ENCODE measurements around the gene NPLOC4.
"Not testable (repeated sequence)": the region's sequence is repeated elsewhere in the genome, so short reads cannot be mapped to it uniquely, and the experiment has no call there.

NPLOC4 gene

DNA sequence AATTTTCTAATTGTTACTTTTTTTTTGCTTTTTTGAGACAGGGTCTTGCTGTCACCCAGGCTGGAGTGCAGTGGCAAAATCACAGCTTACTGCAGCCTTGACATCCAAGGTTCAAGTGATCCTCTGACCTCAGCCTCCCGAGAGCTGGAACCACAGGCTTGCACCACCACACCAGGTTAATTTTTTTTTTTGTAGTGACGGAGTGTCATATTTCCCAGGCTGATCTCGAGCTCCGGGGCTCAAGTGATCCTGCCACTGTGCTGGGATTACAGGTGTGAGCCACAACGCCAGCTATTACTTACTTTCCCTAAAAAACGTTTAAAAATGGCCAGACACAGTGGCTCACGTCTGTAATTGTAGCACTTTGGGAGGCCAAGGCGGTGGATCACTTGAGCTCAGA is 6.6 kb downstream of the NPLOC4 start:
- DNase-seq = no peak

DNA sequence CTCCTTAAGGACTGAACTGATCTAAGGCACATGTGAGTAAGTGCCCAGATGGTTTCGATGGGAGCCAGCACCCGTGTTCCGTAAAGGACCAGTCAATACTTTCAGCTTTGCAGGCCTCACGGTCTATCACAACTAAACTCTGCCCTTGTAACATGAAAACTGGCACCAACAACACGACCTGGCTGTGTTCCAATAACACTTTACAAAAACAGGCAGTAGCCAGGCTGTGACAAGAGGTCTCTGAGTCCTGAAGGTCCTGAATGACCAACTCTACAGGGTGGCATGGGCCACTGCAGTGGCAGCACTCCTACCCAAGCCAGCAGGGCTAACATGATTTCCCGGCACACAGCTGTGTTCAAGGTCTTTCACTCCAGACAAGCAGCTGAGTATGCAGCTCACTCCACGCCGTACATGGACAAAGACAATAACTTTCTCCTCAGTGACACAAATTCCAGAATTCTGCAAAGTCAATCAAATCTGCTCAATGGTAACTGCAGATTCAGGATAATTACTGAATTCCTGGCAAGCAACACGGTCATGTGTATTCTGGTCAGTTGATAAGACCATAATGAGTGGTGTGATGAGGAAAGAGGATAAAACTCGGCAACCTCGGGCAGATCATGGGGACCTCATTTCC is 15.3 kb downstream of the NPLOC4 start:
- DNase-seq = no peak

DNA sequence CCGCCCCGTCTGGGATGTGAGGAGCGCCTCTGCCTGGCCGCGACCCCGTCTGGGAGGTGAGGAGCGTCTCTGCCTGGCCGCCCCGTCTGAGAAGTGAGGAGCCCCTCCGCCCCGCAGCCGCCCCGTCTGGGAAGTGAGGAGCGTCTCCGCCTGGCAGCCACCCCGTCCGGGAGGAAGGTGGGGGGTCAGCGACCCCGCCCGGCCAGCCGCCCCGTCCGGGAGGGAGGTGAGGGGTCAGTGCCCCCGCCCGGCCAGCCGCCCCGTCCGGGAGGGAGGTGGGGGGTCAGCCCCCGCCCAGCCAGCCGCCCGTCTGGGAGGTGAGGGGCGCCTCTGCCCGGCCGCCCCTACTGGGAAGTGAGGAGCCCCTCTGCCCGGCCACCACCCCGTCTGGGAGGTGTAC is 18.6 kb downstream of the NPLOC4 start:
- not testable (repeated sequence) for DNase-seq

DNA sequence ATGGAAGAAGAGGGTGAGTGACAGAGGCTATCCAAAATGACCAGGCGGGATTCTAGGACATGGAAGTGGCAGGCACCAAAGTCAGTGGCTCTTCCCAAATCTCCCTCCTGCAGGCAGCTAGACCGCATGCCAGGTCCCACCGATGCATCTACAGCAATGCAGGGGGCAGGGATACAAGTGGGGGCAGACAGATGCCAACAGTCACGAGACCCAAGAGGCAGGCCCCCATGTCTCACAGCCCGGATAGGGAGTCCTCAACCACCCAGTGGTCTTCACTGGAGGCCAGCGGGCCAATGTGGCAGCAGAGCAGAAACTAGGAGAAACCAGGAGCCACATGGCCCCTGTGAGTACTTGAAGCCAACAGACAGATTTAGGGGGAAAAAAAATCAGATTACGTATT is 20.0 kb downstream of the NPLOC4 start:
- DNase-seq = no peak

DNA sequence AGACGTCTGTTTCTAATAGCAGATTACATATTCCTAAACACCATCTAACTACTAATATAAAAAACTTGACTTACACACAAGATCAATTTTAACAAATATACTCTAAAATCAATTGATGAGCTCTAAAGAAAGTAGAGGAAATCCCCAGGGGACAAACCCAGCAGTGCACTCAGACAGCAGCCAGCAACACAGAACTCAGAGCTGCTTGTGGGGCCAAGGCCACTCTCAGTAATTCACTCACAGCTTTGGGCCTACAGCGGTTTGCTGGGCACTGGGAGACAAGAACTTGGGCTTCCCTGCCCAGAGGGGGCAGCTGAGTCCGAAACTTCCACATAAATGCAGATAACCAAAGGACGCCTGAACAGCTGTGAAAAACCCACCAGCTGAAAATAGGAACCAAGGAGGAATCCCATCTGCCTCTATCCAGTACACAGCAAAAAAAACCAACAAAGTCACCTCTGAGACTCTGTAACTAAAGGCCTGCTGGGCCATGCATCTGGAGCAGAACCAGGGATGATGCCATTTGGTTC is 21.4 kb downstream of the NPLOC4 start:
- DNase-seq = no peak

DNA sequence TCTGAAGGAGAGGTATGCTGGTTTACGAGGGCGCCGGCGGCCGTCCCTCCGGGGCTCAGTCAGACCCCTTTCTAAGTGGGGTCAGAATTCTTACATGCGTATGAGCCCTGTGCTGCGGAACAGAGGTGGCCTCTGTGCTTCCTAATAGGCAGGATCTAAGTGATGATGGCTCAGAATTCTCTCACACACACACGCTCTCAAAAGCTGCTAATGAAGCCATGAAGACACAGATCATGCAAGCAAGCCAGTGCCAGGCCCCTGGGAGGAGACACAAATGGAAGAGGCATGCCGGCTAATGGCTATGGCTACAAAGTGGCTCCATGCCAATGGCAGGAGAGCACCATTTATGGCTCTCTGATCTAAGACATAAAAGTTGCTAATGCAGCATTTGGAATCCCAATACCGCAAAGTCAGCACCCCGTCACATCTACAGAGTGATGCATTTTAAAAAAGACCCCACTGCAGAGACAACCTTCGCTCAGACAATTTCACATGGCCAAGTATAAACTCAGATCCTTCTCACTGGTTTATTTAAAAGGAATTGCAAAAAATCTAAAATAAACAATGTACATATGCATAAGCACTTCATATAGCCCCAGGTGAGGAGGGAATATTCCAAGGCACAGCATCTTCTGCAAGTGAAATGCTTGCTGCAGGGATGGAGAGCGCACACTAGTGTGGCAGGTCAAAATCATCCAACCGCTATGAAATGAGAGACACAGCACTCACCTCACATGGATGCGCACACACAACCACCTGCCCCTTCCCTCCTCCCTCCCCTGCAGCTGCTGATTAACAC is 24.5 kb downstream of the NPLOC4 start:
- DNase-seq = no peak

DNA sequence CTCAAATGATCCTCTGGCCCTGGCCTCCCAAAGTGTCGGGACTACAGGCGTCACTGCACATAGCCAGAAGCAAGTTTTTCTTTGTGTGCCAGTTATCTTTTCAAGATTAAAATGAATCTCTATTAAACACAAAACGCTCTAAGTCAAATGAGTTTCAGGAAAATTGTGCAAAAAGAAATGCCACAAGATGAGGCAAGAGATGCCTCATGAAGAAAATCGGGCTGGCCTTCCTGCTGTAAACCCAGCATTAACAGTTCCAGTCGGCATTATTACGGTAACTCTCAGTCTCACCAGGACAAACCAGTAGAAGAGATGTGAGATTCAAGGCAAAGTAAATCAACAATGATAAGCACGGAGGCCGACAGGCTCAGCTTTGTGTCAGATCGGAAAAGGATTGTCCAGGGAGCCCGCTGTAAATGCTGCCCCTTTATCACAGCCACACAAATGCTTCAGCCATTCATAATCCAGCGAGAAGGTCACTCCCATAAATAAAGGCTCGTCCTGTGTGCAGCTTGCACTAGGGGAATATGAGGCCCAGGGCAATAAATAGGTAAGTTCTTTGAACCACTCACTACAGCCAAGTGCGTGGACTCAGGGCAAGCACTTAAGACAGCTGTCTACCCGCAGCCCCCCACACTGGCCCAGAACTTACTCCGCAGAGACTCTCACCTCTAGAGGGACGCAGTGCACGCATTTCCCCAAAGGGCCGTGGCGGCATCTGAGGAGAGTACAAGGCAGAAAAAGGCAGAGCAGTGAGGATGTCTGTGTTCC is 27.2 kb downstream of the NPLOC4 start:
- no peak for DNase-seq

DNA sequence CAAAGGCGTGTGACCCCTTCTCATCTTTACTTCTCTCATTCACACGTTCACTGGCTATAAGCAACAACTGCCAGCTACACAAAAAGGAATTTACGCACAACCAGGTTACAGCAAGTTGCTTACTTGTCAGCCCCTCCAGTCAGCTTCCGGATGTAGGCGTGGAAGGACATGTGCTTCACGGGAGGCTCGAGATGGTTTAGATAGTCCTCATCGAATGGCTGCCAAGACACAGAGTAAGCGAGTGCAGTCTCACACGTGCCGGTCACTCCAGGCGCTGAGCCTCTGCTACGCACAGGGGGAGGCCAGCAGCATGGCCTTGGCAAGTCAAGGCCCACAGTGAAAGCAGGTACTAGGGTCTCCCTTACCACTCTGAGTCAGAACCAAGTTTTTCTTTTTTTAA is 28.3 kb downstream of the NPLOC4 start:
- no peak for DNase-seq

DNA sequence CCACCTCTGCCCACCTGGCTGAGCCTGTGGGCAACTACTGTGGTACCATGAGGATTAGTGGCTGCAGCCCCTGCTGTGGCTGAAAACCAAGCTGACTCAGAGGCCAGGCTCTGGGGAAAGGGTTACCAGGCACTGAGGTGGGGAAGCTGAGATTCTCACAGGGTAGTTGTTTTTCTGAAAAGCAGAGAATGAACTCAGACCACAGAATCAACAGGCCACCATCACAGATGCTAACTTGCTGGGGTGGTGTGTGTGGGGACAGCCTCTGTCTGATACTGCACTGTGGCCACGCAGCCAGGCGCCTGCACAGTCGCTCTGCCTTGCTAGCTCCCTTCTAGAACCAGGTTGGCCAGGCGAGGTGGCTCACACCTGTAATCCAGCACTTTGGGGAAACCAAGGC is 28.8 kb downstream of the NPLOC4 start:
- DNase-seq = no peak

DNA sequence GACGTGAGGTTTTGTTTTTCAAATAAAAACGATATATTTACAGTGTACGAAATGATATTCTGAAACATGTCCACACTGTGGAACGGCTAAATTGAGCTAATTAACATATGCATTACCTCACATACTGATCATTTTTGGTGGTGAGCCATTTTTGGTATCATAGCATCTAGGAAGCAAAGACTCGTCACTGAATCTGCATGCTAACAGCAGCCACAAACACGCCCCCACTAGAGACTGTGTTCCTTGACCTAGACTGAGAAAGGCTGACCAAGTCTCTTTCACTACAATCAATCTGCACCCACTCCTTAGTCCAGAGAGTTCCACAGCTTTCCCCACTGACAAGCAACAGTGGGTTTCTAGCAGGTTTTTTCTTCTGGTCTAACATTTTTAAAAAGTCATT is 29.5 kb downstream of the NPLOC4 start:
- no peak for DNase-seq

DNA sequence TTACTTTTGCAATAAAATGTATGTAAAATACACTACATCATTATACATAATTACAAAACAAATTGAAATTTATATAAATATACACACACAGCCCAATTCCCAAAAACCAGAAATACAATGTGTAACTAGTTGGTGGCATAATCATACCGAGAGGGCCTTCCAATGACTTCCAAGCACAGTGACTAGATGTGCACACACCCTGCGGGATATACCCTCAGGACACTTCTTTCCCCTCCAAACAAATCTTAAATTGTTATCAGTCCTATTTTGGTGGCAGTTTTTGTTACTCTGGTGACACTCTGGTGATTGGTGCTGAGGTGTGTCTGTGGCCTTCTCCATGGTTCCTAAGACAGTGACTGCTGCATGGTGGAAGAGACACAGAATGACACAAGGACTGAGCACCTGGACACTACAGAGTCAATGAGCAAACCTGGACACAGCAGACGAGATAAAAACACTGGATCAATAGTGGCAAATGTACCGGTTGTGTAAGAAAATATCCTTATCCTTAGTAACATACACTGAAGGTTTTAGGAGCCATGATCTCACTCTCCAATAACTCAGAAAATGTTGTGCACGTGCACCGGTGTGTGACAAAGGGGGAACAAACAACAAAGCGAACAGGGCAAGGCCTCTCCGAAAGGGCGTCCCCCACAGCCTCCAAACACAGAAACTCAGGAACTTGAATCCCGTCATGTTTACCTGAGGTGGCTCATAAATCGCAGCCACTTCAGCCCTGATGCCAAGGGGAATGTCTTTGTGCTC is 32.9 kb downstream of the NPLOC4 start:
- no peak for DNase-seq

DNA sequence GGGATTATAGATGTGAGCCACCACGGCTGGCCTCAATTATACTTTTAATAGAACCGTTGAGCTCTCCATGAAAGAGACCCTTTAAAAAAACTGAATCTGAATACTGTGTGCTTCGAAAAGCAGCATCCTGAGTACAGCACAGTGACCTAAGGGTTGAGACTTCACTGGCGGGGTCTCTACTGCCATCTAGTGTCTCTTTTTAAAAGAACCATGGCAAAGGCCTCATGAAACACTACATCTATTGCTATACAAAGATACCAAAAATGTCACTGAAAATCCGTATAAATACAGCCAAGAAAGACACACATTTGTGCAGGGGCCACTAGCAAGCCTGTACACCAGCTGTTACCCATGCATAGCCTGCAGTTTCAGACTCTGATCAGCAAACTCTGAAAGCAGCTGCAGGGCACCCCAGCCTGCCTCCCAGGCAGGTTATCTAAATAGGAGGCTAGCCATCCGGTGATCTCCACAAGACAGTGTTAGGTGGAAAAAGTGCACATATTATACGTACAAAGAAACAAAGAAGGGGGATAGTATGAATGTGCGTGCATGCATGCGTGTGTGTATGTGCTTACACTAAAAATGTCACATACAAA is 35.3 kb downstream of the NPLOC4 start:
- peak; percentile 81 for DNase-seq

DNA sequence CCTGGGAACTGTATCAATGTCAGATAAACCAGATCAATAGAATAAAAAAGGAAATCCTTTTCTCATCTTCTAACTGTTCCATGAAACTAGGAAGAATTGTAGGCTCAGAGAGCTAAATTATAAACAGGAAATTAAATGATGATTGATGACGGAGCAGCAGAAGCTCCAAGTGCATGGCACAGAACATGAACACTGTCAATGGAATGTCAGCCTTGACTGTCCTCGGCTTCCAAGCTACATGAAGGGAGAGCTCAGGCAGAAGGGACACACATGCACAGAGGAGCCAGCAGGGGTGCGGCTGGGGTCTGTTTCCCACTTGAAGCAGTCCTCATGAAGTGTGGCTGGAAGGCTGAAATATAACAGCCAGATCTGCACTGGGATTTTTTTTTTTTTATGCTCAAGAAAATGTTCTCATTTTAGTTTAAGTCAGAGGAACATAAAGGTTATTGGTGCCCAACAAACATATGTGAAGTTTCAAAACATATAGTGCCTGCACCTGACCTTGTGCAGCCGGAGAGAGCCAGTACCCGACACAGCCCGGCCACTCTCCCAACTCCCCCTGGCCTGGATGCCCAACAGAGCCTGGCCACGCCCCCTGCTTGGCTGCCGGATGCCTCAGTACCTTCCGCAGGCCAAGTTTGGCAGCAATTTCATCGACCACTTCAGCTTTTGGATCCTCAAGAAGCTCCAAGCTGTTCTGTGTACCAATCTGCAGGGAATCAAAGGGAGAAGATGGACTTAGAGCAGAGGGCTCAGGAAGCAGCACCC is 37.0 kb downstream of the NPLOC4 start:
- peak; percentile 82 for DNase-seq

DNA sequence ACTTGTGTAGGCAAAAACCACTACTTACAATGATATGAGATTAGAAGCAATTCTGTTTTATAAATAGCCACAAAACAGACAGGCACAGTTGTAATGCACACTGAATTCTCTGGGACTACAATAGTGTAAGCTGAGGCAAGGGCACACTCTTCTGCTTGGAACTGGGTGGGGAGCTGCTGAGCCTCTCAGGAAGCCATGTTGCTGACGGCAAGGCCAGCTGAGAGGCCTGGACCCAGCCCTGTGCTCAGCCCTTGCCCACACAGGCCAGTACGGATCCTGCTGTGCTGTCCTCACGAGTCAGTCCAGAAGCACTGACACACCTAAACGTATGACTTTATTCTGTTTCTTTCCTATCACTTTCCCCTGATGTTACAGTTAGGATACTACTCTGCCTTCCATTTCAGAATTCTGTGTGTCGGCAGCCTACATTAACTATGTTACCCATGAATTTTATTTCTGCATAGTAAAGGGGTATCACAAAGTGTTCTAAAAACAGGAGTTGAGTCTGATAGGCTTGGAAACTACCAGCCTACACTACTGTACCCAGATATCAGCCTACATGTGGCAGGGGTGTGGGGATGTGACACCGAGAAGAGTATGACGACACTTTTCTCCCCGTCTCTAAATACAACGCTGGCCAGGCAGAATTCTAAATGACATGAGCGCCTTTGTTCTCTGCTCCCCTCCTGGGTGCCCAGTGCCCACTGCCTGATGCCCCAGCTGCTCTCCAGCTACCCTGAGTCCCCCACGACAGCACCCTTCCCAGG is 43.6 kb downstream of the NPLOC4 start:
- DNase-seq = no peak

DNA sequence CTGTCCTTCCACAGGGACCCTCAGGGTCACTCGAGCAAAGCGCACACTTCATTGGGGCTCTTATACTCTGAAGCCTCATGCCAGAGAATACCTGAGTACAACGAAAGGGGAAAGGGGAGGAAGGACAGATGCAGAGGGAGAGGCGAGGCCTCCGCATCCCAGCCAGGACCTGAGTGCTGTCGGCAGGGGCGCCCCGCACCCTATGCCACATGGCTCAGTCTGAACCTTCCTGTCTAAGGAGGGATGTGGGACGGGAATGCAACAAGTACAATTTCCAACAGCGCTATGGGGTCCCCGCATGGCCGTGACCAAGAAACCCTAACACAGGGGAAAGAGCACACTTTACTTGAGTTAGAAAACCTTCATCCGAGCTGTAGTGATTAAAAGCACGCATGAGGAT is 44.9 kb downstream of the NPLOC4 start:
- DNase-seq = no peak

DNA sequence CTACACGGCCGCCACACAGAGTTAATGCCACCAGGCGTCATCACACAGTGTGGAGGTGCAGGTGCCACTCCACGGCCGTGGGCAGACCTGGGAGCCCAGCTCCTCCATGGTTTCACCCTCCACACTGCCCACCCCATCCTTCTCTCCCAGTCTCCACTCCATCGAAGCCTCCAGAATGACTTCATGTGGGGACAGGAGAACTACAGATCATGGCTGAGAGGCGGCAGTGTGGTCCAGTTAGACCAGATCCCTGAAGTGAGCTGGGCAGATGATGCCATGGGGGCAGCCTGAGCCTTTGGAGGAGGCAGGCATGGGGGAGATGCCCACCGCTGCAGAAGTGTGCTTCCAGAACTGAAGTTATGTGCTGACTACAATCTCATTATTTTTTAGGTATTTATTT is 46.8 kb downstream of the NPLOC4 start:
- DNase-seq = no peak

DNA sequence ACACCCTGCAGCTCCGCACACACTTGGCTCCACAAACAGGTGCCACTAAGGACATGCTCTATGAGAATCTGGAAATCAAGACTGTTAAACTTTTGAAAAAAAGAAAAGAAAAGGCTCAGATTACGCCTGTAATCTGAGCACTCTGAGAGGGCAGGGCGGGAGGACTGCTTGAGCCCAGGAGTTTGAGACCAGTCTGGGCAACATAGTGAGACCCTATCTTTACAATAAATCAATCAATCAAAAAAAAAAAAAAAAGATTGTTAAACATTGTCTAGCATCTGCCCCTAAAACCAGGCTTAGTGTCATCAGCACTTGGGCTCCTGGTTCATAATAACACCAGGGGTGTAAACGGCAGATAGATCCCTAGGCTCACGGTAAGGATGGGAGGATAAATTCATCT is 47.3 kb downstream of the NPLOC4 start:
- no peak for DNase-seq

DNA sequence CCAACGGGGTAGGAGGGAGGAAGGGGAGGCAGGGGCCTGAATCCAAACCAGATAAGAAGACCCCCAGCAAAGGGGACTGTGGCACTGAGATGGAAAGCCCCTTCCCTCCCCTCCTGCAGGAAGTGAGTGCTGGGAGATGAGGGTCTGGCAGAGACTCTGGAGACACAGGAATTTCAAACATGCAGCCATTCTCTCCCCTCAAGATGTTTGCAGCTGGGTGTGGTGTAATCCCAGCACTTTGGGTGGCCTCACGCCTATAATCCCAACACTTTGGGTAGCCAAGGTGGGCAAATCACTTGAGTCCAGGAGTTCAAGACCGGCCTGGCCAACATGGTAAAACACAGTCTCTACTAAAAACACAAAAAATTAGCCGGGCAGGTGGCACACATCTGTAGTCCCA is 50.8 kb downstream of the NPLOC4 start:
- peak; percentile 34 for DNase-seq

DNA sequence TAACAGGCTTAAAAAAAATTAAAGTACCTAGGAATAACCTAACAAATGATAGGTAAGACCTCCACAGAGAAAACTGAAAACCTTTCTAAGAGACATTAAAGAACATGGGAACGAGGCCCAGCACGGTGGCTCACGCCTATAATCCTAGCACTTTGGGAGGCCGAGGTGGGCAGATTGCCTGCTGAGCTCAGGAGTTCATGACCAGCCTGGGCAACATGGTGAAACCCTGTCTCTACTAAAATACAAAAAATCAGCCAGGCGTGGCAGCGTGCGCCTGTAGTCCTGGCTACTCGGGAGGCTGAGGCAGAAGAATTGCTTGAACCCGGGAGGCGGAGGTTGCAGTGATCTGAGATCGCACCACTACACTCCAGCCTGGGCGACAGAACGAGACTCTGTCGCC is 52.1 kb downstream of the NPLOC4 start:
- DNase-seq = not testable (repeated sequence)

DNA sequence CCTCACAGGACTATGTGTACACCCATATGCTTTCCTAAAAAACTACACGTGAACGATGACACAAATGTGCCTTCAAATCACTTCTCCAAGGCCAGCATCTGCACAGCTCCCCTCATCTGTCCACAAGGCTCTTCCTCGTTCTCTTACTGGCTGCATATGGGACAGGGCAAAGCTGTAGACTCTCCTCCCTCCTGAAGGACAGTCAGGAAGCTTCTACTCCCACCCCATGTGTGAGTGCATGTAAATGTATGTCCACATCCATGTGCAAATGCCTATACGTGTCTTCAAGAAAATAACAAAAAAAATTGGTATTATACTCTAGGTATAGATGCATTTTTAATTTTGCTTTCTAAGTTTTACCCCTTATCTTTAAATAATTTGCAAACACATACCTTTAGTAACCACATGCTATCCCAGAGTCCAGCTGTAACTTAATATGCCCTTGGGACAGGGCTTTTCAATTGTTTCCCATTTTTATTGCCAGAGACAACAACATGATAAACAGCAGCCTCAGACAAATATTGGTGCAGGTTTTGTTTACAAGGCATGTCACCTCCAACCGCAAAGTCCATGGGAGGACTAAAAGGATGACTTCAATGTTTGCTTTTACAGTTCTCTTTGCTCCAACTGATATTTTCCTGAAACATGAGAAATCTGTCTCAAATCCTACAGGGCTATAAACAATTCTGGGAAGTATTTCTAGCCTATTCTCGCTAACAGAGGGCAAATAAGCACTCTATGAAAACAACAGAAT is 53.1 kb downstream of the NPLOC4 start:
- DNase-seq = no peak

Data from fibroblast of upper back skin (primary cell).